ENCODE measurements around the gene RAP1GAP2.

- no peak for TF ChIP-seq POLR2AphosphoS5 (IDR thresholded peaks at IDR 0.05)
- TF ChIP-seq, protein P1, sequence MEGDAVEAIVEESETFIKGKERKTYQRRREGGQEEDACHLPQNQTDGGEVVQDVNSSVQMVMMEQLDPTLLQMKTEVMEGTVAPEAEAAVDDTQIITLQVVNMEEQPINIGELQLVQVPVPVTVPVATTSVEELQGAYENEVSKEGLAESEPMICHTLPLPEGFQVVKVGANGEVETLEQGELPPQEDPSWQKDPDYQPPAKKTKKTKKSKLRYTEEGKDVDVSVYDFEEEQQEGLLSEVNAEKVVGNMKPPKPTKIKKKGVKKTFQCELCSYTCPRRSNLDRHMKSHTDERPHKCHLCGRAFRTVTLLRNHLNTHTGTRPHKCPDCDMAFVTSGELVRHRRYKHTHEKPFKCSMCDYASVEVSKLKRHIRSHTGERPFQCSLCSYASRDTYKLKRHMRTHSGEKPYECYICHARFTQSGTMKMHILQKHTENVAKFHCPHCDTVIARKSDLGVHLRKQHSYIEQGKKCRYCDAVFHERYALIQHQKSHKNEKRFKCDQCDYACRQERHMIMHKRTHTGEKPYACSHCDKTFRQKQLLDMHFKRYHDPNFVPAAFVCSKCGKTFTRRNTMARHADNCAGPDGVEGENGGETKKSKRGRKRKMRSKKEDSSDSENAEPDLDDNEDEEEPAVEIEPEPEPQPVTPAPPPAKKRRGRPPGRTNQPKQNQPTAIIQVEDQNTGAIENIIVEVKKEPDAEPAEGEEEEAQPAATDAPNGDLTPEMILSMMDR (IDR thresholded peaks at IDR 0.05) = no peak
- TF ChIP-seq POLR2A (IDR thresholded peaks at IDR 0.05) = no peak
- TF ChIP-seq EP300 (IDR thresholded peaks at IDR 0.05) = no peak
Observed at GRCh38 chr17:2937331-2938003, 141.2 kb downstream of the RAP1GAP2 start.
